HG03558 (cell line): ENCODE data around the gene ARID5B.

Source experiments
- ATAC-seq: cut with Tn5 transposase; IDR thresholded peaks from one replicate; pipeline ENCODE4 v1.9.1; 2021; ENCODE audit warnings: moderate number of reproducible peaks; ENCODE audit not compliant: unreplicated experiment; ENCODE audit errors: extremely low read depth

Gene ARID5B

DNA sequence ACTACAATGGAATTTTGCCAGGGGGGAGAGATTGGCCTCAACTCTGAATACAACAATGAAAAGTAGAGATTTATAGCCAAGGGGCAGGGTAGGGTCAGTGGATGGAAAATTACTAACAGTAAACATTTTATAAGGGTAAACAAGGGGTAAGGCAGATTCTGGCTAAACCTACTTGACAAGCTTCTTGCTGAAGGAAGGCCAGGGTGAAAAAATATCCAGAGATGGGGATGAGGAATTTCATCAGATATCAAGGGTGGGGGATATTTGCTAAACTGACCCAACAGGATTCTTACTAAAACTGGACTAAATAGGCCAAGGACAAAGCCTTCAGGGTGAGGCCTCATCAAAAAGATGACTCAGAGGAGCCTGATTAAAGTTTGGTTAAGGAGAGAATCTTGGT, 210.8 kb downstream of the ARID5B start:
- ATAC-seq = no peak

DNA sequence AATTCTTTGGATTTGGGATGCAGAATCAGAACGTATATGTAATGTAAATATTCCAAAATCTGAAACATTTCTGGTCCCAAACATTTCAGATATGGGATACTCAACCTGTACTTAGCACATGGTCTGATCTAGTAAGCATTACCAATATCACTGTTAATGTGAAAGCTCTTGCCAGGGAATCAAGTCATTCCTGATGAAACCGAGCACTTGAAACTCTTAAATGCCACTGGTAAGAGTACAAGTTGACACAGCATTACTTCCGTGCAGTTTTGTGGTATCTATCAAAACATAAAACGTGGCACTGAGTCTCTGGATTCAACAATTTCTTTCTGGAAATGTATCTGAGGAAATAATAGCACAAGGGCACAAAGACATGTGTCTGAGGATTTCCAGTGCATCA, 211.5 kb downstream of the ARID5B start:
- no peak for ATAC-seq

- ATAC-seq = no peak
Observed at GRCh38 chr10:62113680-62114079, 212.2 kb downstream of the ARID5B start.

- ATAC-seq = no peak
Observed at GRCh38 chr10:62115321-62115720, 213.8 kb downstream of the ARID5B start.

DNA sequence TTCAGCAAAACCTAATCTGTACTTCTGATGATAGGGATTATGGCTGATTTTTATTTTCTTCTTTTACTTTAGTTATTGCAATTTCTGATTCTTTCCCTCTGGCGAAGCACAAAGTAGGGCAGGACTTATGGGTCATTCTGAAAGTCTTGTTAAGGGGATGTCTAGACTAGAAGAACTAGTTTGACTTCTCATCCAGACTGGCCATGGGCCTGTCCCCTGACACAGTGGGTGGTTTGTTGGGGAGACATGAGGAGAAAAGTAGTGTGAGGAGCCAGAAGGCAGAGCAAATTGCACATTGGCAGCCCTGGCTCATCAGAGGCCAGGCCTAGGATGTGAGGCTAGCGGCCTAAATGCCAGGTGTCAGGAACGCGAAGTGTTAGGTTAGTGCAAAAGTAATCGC, 214.3 kb downstream of the ARID5B start:
- ATAC-seq = no peak

DNA sequence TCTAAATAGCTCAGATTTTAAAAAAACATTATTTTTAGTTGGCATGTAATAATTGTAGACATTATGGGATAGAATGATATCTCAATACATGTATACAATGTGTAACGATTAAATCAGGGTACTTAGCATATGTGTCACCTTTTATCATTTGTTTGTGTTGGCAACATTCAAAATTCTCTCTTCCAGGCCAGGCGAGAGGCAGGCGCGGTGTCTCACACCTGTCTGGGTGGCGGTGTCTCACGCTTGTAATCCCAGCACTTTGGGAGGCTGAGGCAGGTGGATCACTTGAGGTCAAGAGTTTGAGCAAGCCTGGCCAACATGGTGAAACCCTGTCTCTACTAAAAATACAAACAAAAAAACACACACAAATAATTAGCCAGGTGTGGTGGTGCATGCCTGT, 215.4 kb downstream of the ARID5B start:
- no peak for ATAC-seq

- ATAC-seq = no peak
Observed at GRCh38 chr10:62121187-62121530, 219.7 kb downstream of the ARID5B start.

DNA sequence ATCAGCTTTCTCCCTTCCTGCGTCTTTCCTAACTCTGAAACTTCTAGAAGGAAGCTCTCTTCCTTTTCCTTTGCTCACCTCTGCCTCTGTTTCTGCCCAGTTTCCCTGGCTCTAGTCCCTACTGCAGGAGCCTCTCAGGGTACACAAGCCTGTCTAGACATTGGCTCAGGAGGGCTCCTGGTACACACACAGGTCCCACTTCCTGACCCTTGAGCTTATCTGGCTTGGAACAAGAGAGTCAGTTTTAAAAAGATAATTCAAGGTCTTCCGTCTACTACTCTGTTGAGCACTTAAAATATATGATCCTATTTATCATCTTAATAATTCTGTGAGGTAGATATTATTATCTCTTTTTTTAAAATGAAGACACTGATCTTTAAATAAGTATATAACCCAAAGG, 226.5 kb downstream of the ARID5B start:
- no peak for ATAC-seq

DNA sequence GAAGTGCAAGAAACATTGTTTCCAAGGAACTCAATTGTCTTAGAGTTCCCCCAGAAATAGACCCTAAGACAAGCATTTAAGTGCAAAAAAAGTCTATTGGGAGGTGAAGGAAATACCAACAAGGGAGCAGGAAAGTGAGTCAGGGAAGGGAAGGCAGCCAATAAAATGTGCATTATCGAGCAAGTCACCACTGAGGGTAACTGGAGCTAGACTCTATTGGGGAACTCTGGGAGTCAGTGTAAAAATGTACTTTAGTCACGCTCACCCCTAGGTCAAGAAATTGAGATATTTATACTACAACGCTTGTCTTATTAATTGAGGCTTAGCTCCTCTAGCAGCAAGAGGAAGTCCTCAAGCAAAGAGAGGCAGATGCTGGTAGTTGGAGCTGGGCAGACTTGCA, 229.4 kb downstream of the ARID5B start:
- ATAC-seq = no peak

DNA sequence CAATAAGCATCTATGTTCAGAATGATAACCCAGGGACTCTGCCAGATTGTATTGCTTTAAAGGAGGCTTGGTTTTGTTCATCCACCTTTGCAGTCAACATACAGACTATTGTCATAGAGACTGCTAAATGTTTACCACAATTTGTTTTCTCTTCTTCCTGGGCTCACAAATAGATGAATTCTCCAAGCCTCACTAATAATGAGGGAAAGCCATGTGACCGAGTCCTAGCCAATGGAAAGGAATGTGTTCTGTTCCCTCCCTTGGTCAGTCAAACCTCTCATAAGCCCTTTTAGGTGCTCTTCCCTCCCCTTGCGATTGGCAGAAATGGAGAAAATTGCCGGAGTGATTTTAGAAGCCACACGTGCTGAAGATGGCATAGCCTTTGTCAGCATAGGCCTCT, 230.2 kb downstream of the ARID5B start:
- ATAC-seq = no peak

DNA sequence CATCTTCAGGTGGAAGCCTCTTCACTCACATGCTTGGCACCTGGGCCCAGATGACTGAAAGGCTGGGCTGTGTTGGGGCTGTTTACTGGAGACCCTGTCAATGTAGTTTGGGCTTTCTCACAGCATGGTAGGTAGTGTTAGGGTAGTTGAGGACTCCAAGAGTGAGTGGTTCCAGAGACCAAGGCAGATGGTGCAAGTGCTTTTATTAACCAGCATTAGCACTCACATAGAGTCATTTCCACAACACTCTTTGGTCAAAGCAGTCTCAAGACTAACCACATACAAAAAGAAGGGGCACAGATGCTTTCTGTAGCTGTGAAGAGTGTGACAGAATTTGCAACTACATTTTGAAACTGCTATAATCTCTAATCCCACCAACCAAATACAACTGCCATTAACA, 232.1 kb downstream of the ARID5B start:
- peak; percentile 95 for ATAC-seq

DNA sequence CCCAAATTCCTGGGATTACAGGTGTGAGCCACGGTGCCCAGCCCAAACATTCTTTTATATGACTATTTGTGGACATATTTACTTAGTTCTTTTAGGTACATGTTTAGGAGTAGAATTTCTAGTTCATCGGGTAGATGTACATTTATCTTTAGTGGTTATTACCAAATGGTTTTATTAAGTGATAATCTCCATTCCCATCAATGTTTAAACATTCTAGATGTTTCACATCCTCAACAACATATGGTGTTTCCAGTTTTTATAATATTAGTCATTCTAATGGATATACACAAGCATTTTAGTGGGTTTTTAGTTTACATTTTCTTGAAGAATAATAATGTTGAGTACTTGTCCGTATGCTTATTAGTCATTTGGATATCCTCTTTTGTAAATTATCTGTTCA, 235.4 kb downstream of the ARID5B start:
- ATAC-seq = no peak
